H1 (cell line): ENCODE data around the gene NBAS. TPM values are rescaled to one million over a fixed set of nuclear protein-coding genes. Genes with fewer than 3 reads are reported as not detected.

Experiments
- CTCF ChIA-PET: fragments of 300-600 bp; sonication (Branson Sonifier 250); formaldehyde crosslinking; loops from one replicate; lab custom pipeline; 2021; ENCODE audit not compliant: partially characterized antibody; lab: Charles Lee
- POLR2A ChIA-PET: fragments of 300-600 bp; sonication (Branson Sonifier 250); formaldehyde crosslinking; loops from one replicate; lab custom pipeline; 2021; ENCODE audit warnings: inconsistent platforms; ENCODE audit not compliant: partially characterized antibody; lab: Charles Lee
- DNase-seq, 2 experiments: peaks; one replicate each; pipeline versions ENCODE4 v3.0.0 to v3.0.0-alpha.2; 2010 to 2022; ENCODE audit warnings: low spot score in 2 of 2, low read depth in 1 of 2, mixed read lengths in 1 of 2
- FAIRE-seq: peaks from 2 replicates; lab custom pipeline; 2011; peaks lifted over from hg19 to GRCh38; lab: Jason Lieb, UNC
- H2AFZ ChIP-seq: 2 replicates; pipeline ENCODE4 v1.8.1; 2012; ENCODE audit warnings: low read length, inconsistent platforms
- H2AK5ac ChIP-seq: 2 replicates; pipeline ENCODE4 v1.6.1; 2013; ENCODE audit warnings: low read depth, low read length
- H2BK120ac ChIP-seq: replicated peaks from 2 replicates; pipeline ENCODE3; 2013; ENCODE audit warnings: low read depth, low read length, inconsistent platforms
- H2BK12ac ChIP-seq: 2 replicates; pipeline ENCODE4 v1.6.1; 2013; ENCODE audit warnings: low read depth, low read length
- H2BK15ac ChIP-seq: 2 replicates; pipeline ENCODE4 v1.6.1; 2013; ENCODE audit warnings: low read length
- H2BK20ac ChIP-seq: 2 replicates; pipeline ENCODE4 v1.6.1; 2013; ENCODE audit warnings: low read length
- H2BK5ac ChIP-seq: 2 replicates; pipeline ENCODE4 v1.6.1; 2013; ENCODE audit warnings: low read depth, low read length
- H3K14ac ChIP-seq: 2 replicates; pipeline ENCODE4 v1.6.1; 2013; ENCODE audit warnings: inconsistent platforms; ENCODE audit not compliant: insufficient read length
- H3K18ac ChIP-seq: 2 replicates; pipeline ENCODE4 v1.6.1; 2013; ENCODE audit warnings: low read length; ENCODE audit errors: extremely low read depth
- H3K23ac ChIP-seq: 2 replicates; pipeline ENCODE4 v1.6.1; 2013; ENCODE audit warnings: inconsistent platforms; ENCODE audit not compliant: insufficient read length
- H3K23me2 ChIP-seq: 2 replicates; pipeline ENCODE4 v1.6.1; 2013; ENCODE audit warnings: low read depth, low read length
- H3K27ac ChIP-seq: 2 replicates; pipeline ENCODE4 v1.6.1; 2011; ENCODE audit warnings: low read depth, low read length, inconsistent platforms
- H3K27me3 ChIP-seq, 4 experiments: replicated peaks in 1 of 4; 1 replicate in 1 of 4; 2 replicates in 3 of 4; pipeline versions ENCODE4 v1.6.1 to v1.8.1; 2011 to 2013; ENCODE audit warnings: low read length in 3 of 4, mild to moderate bottlenecking in 3 of 4, inconsistent platforms in 2 of 4, mixed read lengths in 2 of 4, moderate library complexity in 1 of 4; ENCODE audit not compliant: control insufficient read depth in 3 of 4, insufficient read depth in 3 of 4; ENCODE audit errors: extremely low read depth in 1 of 4
- H3K36me3 ChIP-seq, 4 experiments: 2 replicates each; pipeline versions ENCODE4 v1.6.1 to v1.8.1; 2011 to 2013; ENCODE audit warnings: mild to moderate bottlenecking in 4 of 4, low read length in 3 of 4, moderate library complexity in 2 of 4, control low read depth in 1 of 4, inconsistent platforms in 1 of 4; ENCODE audit not compliant: insufficient read depth in 4 of 4, control insufficient read depth in 2 of 4
- H3K4ac ChIP-seq: replicated peaks from 2 replicates; pipeline ENCODE3; 2013; ENCODE audit warnings: low read length, low read depth, mixed read lengths, inconsistent platforms; ENCODE audit not compliant: insufficient read length
- H3K4me1 ChIP-seq, 4 experiments: replicated peaks in 1 of 4; 1 replicate in 1 of 4; 2 replicates in 3 of 4; pipeline versions ENCODE4 v1.6.1 to v1.8.1; 2011 to 2013; ENCODE audit warnings: low read length in 3 of 4, inconsistent platforms in 2 of 4, mixed read lengths in 1 of 4; ENCODE audit not compliant: insufficient read depth in 4 of 4, control insufficient read depth in 3 of 4
- H3K4me2 ChIP-seq, 2 experiments: 2 replicates each; pipeline versions ENCODE4 v1.6.1 to v1.8.1; 2011 to 2013; ENCODE audit warnings: low read depth in 2 of 2, low read length in 2 of 2, control low read depth in 1 of 2, inconsistent platforms in 1 of 2, mild to moderate bottlenecking in 1 of 2; ENCODE audit not compliant: insufficient read depth in 1 of 2
- H3K4me3 ChIP-seq, 4 experiments: fragments of 200-600, 300-600 bp in 1 of 4; sonication (generic), shearing (Covaris generic), sonication (Bioruptor Twin) in 1 of 4; 2 replicates each; pipeline versions ENCODE4 v1.5.1 to v1.8.1; 2011 to 2016; ENCODE audit warnings: low read length in 4 of 4, low read depth in 3 of 4, control low read depth in 2 of 4, inconsistent platforms in 2 of 4, mild to moderate bottlenecking in 2 of 4, mixed read lengths in 1 of 4, moderate library complexity in 1 of 4; ENCODE audit not compliant: insufficient read depth in 2 of 4; ENCODE audit errors: extremely low read depth in 1 of 4
- H3K56ac ChIP-seq: replicated peaks from 2 replicates; pipeline ENCODE3; 2013; ENCODE audit warnings: low read depth, mild to moderate bottlenecking, mixed read lengths, low read length, inconsistent platforms; ENCODE audit not compliant: insufficient read length
- H3K79me1 ChIP-seq: 2 replicates; pipeline ENCODE4 v1.6.1; 2013; ENCODE audit warnings: low read depth, low read length, control low read depth
- H3K79me2 ChIP-seq, 2 experiments: 2 replicates each; pipeline versions ENCODE4 v1.6.1 to v1.8.1; 2012 to 2013; ENCODE audit warnings: low read length in 2 of 2, mild to moderate bottlenecking in 2 of 2, inconsistent platforms in 1 of 2; ENCODE audit not compliant: insufficient read depth in 2 of 2, control insufficient read depth in 1 of 2
- H3K9ac ChIP-seq, 4 experiments: replicated peaks in 1 of 4; 1 replicate in 1 of 4; 2 replicates in 3 of 4; pipeline versions ENCODE4 v1.6.1 to v1.8.1; 2011 to 2013; ENCODE audit warnings: low read depth in 3 of 4, low read length in 3 of 4, control low read depth in 2 of 4, mild to moderate bottlenecking in 2 of 4, moderate library complexity in 2 of 4, inconsistent platforms in 1 of 4; ENCODE audit errors: extremely low read depth in 1 of 4
- H3K9me3 ChIP-seq, 2 experiments: 2 replicates each; pipeline versions ENCODE4 v1.6.1 to v1.8.1; 2012 to 2013; ENCODE audit warnings: mild to moderate bottlenecking in 2 of 2, moderate library complexity in 2 of 2, control low read depth in 1 of 2, inconsistent platforms in 1 of 2, low read depth in 1 of 2, low read length in 1 of 2, mixed read lengths in 1 of 2; ENCODE audit not compliant: insufficient read depth in 2 of 2
- H4K20me1 ChIP-seq, 2 experiments: replicated peaks in 1 of 2; 2 replicates each; pipeline versions ENCODE3 to v1.8.1; 2011 to 2013; ENCODE audit warnings: inconsistent platforms in 2 of 2, low read length in 2 of 2, mild to moderate bottlenecking in 1 of 2; ENCODE audit not compliant: insufficient read depth in 2 of 2, control insufficient read depth in 1 of 2
- H4K5ac ChIP-seq: 2 replicates; pipeline ENCODE4 v1.6.1; 2013; ENCODE audit warnings: low read length, low read depth, mixed read lengths, inconsistent platforms; ENCODE audit not compliant: insufficient read length
- H4K8ac ChIP-seq: 2 replicates; pipeline ENCODE4 v1.8.0; 2013; ENCODE audit warnings: mild to moderate bottlenecking, moderate library complexity, low read length, inconsistent platforms; ENCODE audit not compliant: insufficient read depth; ENCODE audit errors: extremely low read depth
- H4K91ac ChIP-seq: replicated peaks from 2 replicates; pipeline ENCODE3; 2013; ENCODE audit warnings: low read length, mixed read lengths, inconsistent platforms; ENCODE audit not compliant: insufficient read length
- WGBS, 2 experiments: shearing (Covaris generic) in 1 of 2; methylation state at CpG; one replicate each; pipeline versions ENCODE4 v1.1.6 to v1.1.7; 2013 to 2015; ENCODE audit warnings: low lambda C conversion rate in 2 of 2, mixed read lengths in 2 of 2, inconsistent platforms in 1 of 2, low coverage in 1 of 2, missing lambda C conversion rate in 1 of 2; ENCODE audit not compliant: insufficient replicate concordance in 2 of 2, insufficient coverage in 1 of 2, insufficient read length in 1 of 2; ENCODE audit errors: extremely low coverage in 1 of 2, missing lambda C conversion rate in 1 of 2; 5-methylcytosine and 5-hydroxymethylcytosine counted together
- polyA plus RNA-seq, 7 experiments: library from polyadenylated mRNA; depleted of rRNA in 3 of 7; stranded (reverse) in 5 of 7; unstranded in 2 of 7; fragments of >200 nt in 5 of 7; fragments of 200-250 nt in 2 of 7; gene quantifications; 1 replicate in 5 of 7; 2 replicates in 1 of 7; 4 replicates in 1 of 7; pipeline versions ENCODE4 v1.2.1 to v1.2.3, GENCODE V29; 2011 to 2013; ENCODE audit warnings: missing spikeins in 2 of 7, mixed read lengths in 2 of 7
- total RNA-seq: library from RNA; stranded (reverse); fragmentation: NEBNext Ultra II Directional; extraction: Animal tissue kit (Norgen Biotek cat#: 25700); gene quantifications from 2 replicates; pipeline ENCODE4 v1.2.1, GENCODE V29; 2021
- TF ChIP-seq, protein P1 (sequence below): IDR thresholded peaks from 2 replicates; pipeline ENCODE4 v1.6.1; 2011; ENCODE audit warnings: low read length, improper control_type of control experiment

The NBAS gene
- total and polyA plus RNA-seq, 2 of the 8 experiments (the other 6 are each of a cell fraction or from before 2014, with no cell fraction given), result 19.6 to 34.8 TPM

DNA sequence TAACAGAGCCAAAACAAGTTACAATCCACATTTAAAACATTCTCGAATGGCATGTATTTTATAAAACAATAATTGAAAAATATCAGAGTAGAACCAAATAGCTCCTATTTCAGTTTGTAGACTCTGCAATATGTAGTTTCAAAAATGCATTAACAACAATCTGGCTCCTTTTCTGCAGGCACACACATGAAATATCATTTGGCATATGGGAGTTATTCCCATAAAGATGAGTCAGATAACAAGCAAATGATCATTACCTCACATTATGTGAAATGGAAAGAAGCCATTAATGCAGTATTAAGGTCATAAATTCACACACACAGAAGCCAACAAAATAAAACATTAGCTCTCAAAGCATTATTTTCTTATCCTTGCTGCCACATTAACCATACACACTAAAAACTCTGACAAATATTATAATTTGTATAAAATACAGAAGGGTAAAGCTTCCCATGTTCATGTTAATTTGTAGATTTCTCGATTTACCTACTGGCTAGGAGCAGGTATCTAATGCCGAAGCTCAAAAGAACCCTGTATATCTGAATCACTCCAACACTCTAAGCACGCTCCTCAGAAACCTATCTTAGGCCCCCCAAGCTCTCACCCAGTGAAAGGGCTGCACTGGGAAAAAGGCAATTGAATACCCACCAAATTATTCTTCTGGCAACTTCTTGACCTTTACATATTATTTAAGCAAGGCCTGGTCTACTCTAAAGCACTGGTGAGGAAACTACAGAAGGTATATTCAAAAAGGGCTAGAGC, 13.8 kb downstream of the NBAS start:
- no peaks in the 10 kb centered on the region for H3K23me2 ChIP-seq
- H4K91ac ChIP-seq, result no peak overlapping the region
- TF ChIP-seq, protein P1, sequence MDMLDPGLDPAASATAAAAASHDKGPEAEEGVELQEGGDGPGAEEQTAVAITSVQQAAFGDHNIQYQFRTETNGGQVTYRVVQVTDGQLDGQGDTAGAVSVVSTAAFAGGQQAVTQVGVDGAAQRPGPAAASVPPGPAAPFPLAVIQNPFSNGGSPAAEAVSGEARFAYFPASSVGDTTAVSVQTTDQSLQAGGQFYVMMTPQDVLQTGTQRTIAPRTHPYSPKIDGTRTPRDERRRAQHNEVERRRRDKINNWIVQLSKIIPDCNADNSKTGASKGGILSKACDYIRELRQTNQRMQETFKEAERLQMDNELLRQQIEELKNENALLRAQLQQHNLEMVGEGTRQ, result no peak
- no peak overlapping the region for H2AK5ac ChIP-seq
- no peak overlapping the region for H3K14ac ChIP-seq
- no peak overlapping the region for H3K4me3 ChIP-seq
- no peak overlapping the region for H2BK120ac ChIP-seq
- H3K4ac ChIP-seq, result no peak overlapping the region
- no peak overlapping the region for H2BK20ac ChIP-seq
- H2BK12ac ChIP-seq, result no peak overlapping the region
- POLR2A ChIA-PET, result interaction anchor here (0.5 kb wide), 1 partner anchor 205 kb away, joined by 3 read pairs; no protein-coding TSS in a partner anchor
- H3K36me3 ChIP-seq, result no peaks in the 10 kb centered on the region; a peak in 1 of 8 replicates
- H3K79me1 ChIP-seq, result no peaks in the 10 kb centered on the region
- H2AFZ ChIP-seq, result no peak overlapping the region
- H3K79me2 ChIP-seq, result no peaks in the 10 kb centered on the region
- no peak overlapping the region for H4K8ac ChIP-seq
- CTCF ChIA-PET, result interaction anchor here (0.6 to 2.5 kb wide), 17 partner anchors 9 to 1668 kb away, joined by 3 to 18 read pairs (median 6); partner anchors contain the start of gene NBAS
- no peak overlapping the region for H3K56ac ChIP-seq
- H3K18ac ChIP-seq, result no peak overlapping the region
- H2BK15ac ChIP-seq, result no peak overlapping the region
- H3K9me3 ChIP-seq, result no peaks in the 10 kb centered on the region
- no peaks in the 10 kb centered on the region for H3K27me3 ChIP-seq
- H3K27ac ChIP-seq, result no peak overlapping the region
- H4K20me1 ChIP-seq, result peaks cover 0 to 1% of the 10 kb centered on the region in 2 experiments
- DNase-seq, result no peak
- no peak overlapping the region for H4K5ac ChIP-seq
- H2BK5ac ChIP-seq, result no peak overlapping the region
- no peak overlapping the region for H3K23ac ChIP-seq
- H3K4me2 ChIP-seq, result no peak overlapping the region
- no peak for FAIRE-seq
- H3K4me1 ChIP-seq, result no peaks in the 10 kb centered on the region
- 91% methylated on average over 4 of the region's 4 CpGs; no CpG with 5 or more reads in 1 of the 2 experiments for WGBS, 2 experiments
- no peak overlapping the region for H3K9ac ChIP-seq
